Measurements from ENCODE around the gene C4BPA. TPM values are rescaled to one million over a fixed set of nuclear protein-coding genes. Genes with fewer than 3 reads are reported as not detected.

Gene C4BPA
- total and polyA plus RNA-seq, 4 donors: 49.5 to 1,527 (median 1,194) TPM

DNA sequence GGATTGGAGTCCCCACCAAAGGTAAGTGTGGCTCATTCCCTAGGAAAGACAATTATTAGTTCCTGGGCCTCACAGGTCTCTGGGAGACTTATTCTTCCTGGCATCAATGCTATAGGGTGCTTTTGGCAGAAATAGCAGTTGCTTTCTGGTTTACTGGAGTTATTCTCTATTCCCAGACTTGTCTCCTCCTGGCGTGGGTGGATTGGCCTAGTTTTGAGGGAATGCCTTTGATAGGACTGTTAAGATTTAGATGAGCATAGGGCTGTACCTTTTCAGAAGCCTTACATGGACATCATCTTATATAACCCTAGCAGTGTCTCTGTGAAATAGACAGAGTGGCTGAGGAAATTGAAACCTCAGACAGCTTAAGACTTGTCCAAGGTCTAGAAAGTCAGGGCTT is 42.0 kb upstream of the C4BPA start:
- Histone ChIP-seq H3K4me3 (ENCODE audit: low read depth in 1 of 3, low read length in 3 of 3) (no peak overlapping the region), H3K36me3 (ENCODE audit: control insufficient read depth in 4 of 4, insufficient read depth in 3 of 4, low read depth in 1 of 4, low read length in 3 of 4) (peaks cover 2 to 28% (median 22%) of the 10 kb centered on the region in 4 donors)
- WGBS: 92% methylated on average over 1 of the region's 1 CpG

GRCh38 chr1:207063014-207063413 is 41.0 kb upstream of the C4BPA start:
- H3K36me3 ChIP-seq (ENCODE audit: control insufficient read depth in 4 of 4, insufficient read depth in 3 of 4, low read depth in 1 of 4, low read length in 3 of 4): peaks cover 2 to 32% (median 29%) of the 10 kb centered on the region in 4 donors
- WGBS: 97% methylated on average over 5 of the region's 5 CpGs
- H3K4me3 ChIP-seq (ENCODE audit: low read depth in 1 of 3, low read length in 3 of 3): no peak overlapping the region
- no peak overlapping the region for H3K9ac ChIP-seq (ENCODE audit: low read depth in 1 of 2, low read length in 2 of 2)
- no peaks in the 10 kb centered on the region for H3K9me3 ChIP-seq (ENCODE audit: control insufficient read depth in 4 of 4, low read length in 3 of 4)
- no peaks in the 10 kb centered on the region for H3K4me1 ChIP-seq (ENCODE audit: control insufficient read depth in 4 of 4, insufficient read depth in 4 of 4, low read length in 3 of 4)
- no peak for TF ChIP-seq SP1 (IDR thresholded peaks at IDR 0.05)
- TF ChIP-seq HNF4G (IDR thresholded peaks at IDR 0.05): no peak
- TF ChIP-seq JUND (IDR thresholded peaks at IDR 0.05): no peak
- no peak for TF ChIP-seq TAF1 (conservative IDR thresholded peaks at IDR 0.05)
- no peak for TF ChIP-seq MAX (IDR thresholded peaks at IDR 0.05)
- no peak for TF ChIP-seq FOXA1 (IDR thresholded peaks at IDR 0.05)
- no peak overlapping the region for H3K27ac ChIP-seq (ENCODE audit: low read depth in 1 of 2, low read length in 2 of 2)
- peak; percentile 25 for DNase-seq (ENCODE audit: low spot score)
- no peaks in the 10 kb centered on the region for H3K27me3 ChIP-seq (ENCODE audit: control insufficient read depth in 4 of 4, insufficient read depth in 4 of 4, low read length in 3 of 4)

More for the DNA sequence above, 42.0 kb upstream of the C4BPA start:
- no peak overlapping the region for H3K27ac ChIP-seq (ENCODE audit: low read depth in 1 of 2, low read length in 2 of 2)
- H3K4me1 ChIP-seq (ENCODE audit: control insufficient read depth in 4 of 4, insufficient read depth in 4 of 4, low read length in 3 of 4): no peaks in the 10 kb centered on the region
- H3K27me3 ChIP-seq (ENCODE audit: control insufficient read depth in 4 of 4, insufficient read depth in 4 of 4, low read length in 3 of 4): no peaks in the 10 kb centered on the region
- DNase-seq (ENCODE audit: low spot score): no peak
- TF ChIP-seq REST (IDR thresholded peaks at IDR 0.05) (no peak), ATF3 (IDR thresholded peaks at IDR 0.05) (no peak), GABPA (IDR thresholded peaks at IDR 0.05 in 1 of 2, conservative IDR thresholded peaks at IDR 0.05 in 1 of 2) (no peak), FOXA1 (IDR thresholded peaks at IDR 0.05) (no peak), FOXA2 (IDR thresholded peaks at IDR 0.05) (no peak), SP1 (IDR thresholded peaks at IDR 0.05) (no peak), RAD21 (IDR thresholded peaks at IDR 0.05) (no peak), HNF4G (IDR thresholded peaks at IDR 0.05) (no peak)
- H3K9ac ChIP-seq (ENCODE audit: low read depth in 1 of 2, low read length in 2 of 2): no peak overlapping the region
- H3K9me3 ChIP-seq (ENCODE audit: control insufficient read depth in 4 of 4, low read length in 3 of 4): no peaks in the 10 kb centered on the region

GRCh38 chr1:207064561-207064960 is 39.5 kb upstream of the C4BPA start:
- Histone ChIP-seq H3K27ac (ENCODE audit: low read depth in 1 of 2, low read length in 2 of 2) (no peak overlapping the region), H3K9ac (ENCODE audit: low read depth in 1 of 2, low read length in 2 of 2) (no peak overlapping the region), H3K9me3 (ENCODE audit: control insufficient read depth in 4 of 4, low read length in 3 of 4) (no peaks in the 10 kb centered on the region), H3K27me3 (ENCODE audit: control insufficient read depth in 4 of 4, insufficient read depth in 4 of 4, low read length in 3 of 4) (no peaks in the 10 kb centered on the region), H3K36me3 (ENCODE audit: control insufficient read depth in 4 of 4, insufficient read depth in 3 of 4, low read depth in 1 of 4, low read length in 3 of 4) (peaks cover 0 to 41% (median 35%) of the 10 kb centered on the region in 4 donors), H3K4me3 (ENCODE audit: low read depth in 1 of 3, low read length in 3 of 3) (no peak overlapping the region), H3K4me1 (ENCODE audit: control insufficient read depth in 4 of 4, insufficient read depth in 4 of 4, low read length in 3 of 4) (no peaks in the 10 kb centered on the region)
- DNase-seq (ENCODE audit: low spot score): peak; percentile 29
- WGBS: 82% methylated on average over 8 of the region's 8 CpGs
- no peak for TF ChIP-seq HNF4A (conservative IDR thresholded peaks at IDR 0.05)
- TF ChIP-seq YY1 (IDR thresholded peaks at IDR 0.05): no peak
- TF ChIP-seq NR2F2 (IDR thresholded peaks at IDR 0.05): no peak
- TF ChIP-seq RXRA (IDR thresholded peaks at IDR 0.05): no peak
- no peak for TF ChIP-seq ATF3 (IDR thresholded peaks at IDR 0.05)
- TF ChIP-seq REST (IDR thresholded peaks at IDR 0.05): no peak
- TF ChIP-seq EGR1 (IDR thresholded peaks at IDR 0.05; ENCODE audit: low read depth in 2 of 2): no peak
- no peak for TF ChIP-seq MAX (IDR thresholded peaks at IDR 0.05)
- no peak for TF ChIP-seq RAD21 (IDR thresholded peaks at IDR 0.05)
- TF ChIP-seq CTCF (IDR thresholded peaks at IDR 0.05; ENCODE audit: low read depth, low read length, missing input control): no peak
- no peak for TF ChIP-seq SP1 (IDR thresholded peaks at IDR 0.05)
- no peak for TF ChIP-seq FOXA1 (IDR thresholded peaks at IDR 0.05)

Data from liver (tissue), 9 donors.